OCI-M1 (cell line): Measurements from ENCODE around the gene RADX.
"Not testable (repeated sequence)": the region's sequence is repeated elsewhere in the genome, so short reads cannot be mapped to it uniquely, and the experiment has no call there.

Source experiments
- DNase-seq: peaks from one replicate; lab custom pipeline; 2025; lab: John Stamatoyannopoulos, UW

The RADX gene

GRCh38 chrX:106611679-106612392 is at the start of gene RADX:
TSS of gene RADX (plus strand) at chrX:106611978. CDS start at chrX:106612081, 103 bp downstream.
- peak; percentile 92 for DNase-seq

- no peak for DNase-seq
Measured at GRCh38 chrX:106564986-106565385, 46.8 kb upstream of the RADX start.

- DNase-seq: no peak
Measured at GRCh38 chrX:106566362-106566761, 45.4 kb upstream of the RADX start.

GRCh38 chrX:106581856-106582255 is 29.9 kb upstream of the RADX start:
- no peak for DNase-seq

- no peak for DNase-seq
Measured at GRCh38 chrX:106585478-106585877, 26.3 kb upstream of the RADX start.

- no peak for DNase-seq
Measured at GRCh38 chrX:106588801-106589200, 23.0 kb upstream of the RADX start.

GRCh38 chrX:106599411-106599810 is 12.4 kb upstream of the RADX start:
- DNase-seq: peak; percentile 10

- DNase-seq: peak; percentile 17
Measured at GRCh38 chrX:106606571-106606970, 5.2 kb upstream of the RADX start.

GRCh38 chrX:106608016-106608415 is 3.8 kb upstream of the RADX start:
- DNase-seq: no peak

GRCh38 chrX:106611317-106611678 is 480 bp upstream of the RADX start:
- DNase-seq: no peak

GRCh38 chrX:106612393-106612763 is 600 bp downstream of the RADX start:
- peak; percentile 50 for DNase-seq

GRCh38 chrX:106613277-106613676 is 1.5 kb downstream of the RADX start:
- peak; percentile 5 for DNase-seq

- peak; percentile 4 for DNase-seq
Measured at GRCh38 chrX:106615041-106615440, 3.3 kb downstream of the RADX start.

GRCh38 chrX:106619797-106620196 is 8.0 kb downstream of the RADX start:
- DNase-seq: peak; percentile 45

- DNase-seq: no peak
Measured at GRCh38 chrX:106621836-106622235, 10.1 kb downstream of the RADX start.

- DNase-seq: no peak
Measured at GRCh38 chrX:106626789-106627188, 15.0 kb downstream of the RADX start.

GRCh38 chrX:106631615-106632014 is 19.8 kb downstream of the RADX start:
- DNase-seq: no peak

- DNase-seq: peak; percentile 67
Measured at GRCh38 chrX:106649523-106650428, 38.0 kb downstream of the RADX start.

GRCh38 chrX:106653625-106654024 is 41.8 kb downstream of the RADX start:
- not testable (repeated sequence) for DNase-seq

- no peak for DNase-seq
Measured at GRCh38 chrX:106670631-106671030, 58.9 kb downstream of the RADX start.

GRCh38 chrX:106672527-106672926 is 60.7 kb downstream of the RADX start:
- no peak for DNase-seq

GRCh38 chrX:106680716-106681115 is 68.9 kb downstream of the RADX start:
- DNase-seq: no peak

- no peak for DNase-seq
Measured at GRCh38 chrX:106684207-106684606, 72.4 kb downstream of the RADX start.
